GM18520 (cell line): Measurements from ENCODE around the gene ABHD1.

Source experiments
- ATAC-seq: cut with Tn5 transposase; IDR thresholded peaks from one replicate; pipeline ENCODE4 v1.9.1; 2021; ENCODE audit not compliant: unreplicated experiment

ABHD1 gene

GRCh38 chr2:27086724-27087593 lies 36.7 kb upstream of the ABHD1 start, which contains the start of gene KHK:
KHK (plus strand) TSS chr2:27086772; CDS start chr2:27087260, 488 bp downstream.
- no peak for ATAC-seq

- ATAC-seq, result no peak
Observed at GRCh38 chr2:27087823-27088410, 35.7 kb upstream of the ABHD1 start.

GRCh38 chr2:27088634-27089033 lies 35.0 kb upstream of the ABHD1 start:
- ATAC-seq, result no peak

- ATAC-seq, result no peak
Observed at GRCh38 chr2:27089111-27089954, 34.3 kb upstream of the ABHD1 start.

- no peak for ATAC-seq
Observed at GRCh38 chr2:27091746-27092695, 31.6 kb upstream of the ABHD1 start.

GRCh38 chr2:27092696-27093429 lies 30.8 kb upstream of the ABHD1 start:
- no peak for ATAC-seq

- ATAC-seq, result no peak
Observed at GRCh38 chr2:27093430-27094352, 29.9 kb upstream of the ABHD1 start.

GRCh38 chr2:27094353-27094984 lies 29.1 kb upstream of the ABHD1 start:
- ATAC-seq, result no peak

- ATAC-seq, result no peak
Observed at GRCh38 chr2:27095427-27095744, 28.2 kb upstream of the ABHD1 start.

GRCh38 chr2:27095745-27096651 lies 27.6 kb upstream of the ABHD1 start:
- no peak for ATAC-seq

- ATAC-seq, result no peak
Observed at GRCh38 chr2:27096748-27097297, 26.8 kb upstream of the ABHD1 start.

- no peak for ATAC-seq
Observed at GRCh38 chr2:27097341-27097740, 26.3 kb upstream of the ABHD1 start.

- ATAC-seq, result no peak
Observed at GRCh38 chr2:27099334-27099955, 24.2 kb upstream of the ABHD1 start.

GRCh38 chr2:27100036-27100435 lies 23.6 kb upstream of the ABHD1 start:
- no peak for ATAC-seq

- ATAC-seq, result no peak
Observed at GRCh38 chr2:27102329-27102728, 21.3 kb upstream of the ABHD1 start.

GRCh38 chr2:27105981-27106380 lies 17.6 kb upstream of the ABHD1 start:
- no peak for ATAC-seq

GRCh38 chr2:27108221-27108620 lies 15.4 kb upstream of the ABHD1 start:
- no peak for ATAC-seq
